Skin epidermis (tissue), 12 donors: ENCODE measurements around the gene PARD3B.

Source experiments
- H3K27ac ChIP-seq, 21 experiments: fragments of 200-600 bp; sonication (generic) in 11 of 21; one replicate each; pipeline ENCODE4 v1.5.0; 2020; ENCODE audit warnings: mild to moderate bottlenecking in 3 of 21, inconsistent platforms in 2 of 21, moderate library complexity in 2 of 21
- H3K4me3 ChIP-seq, 7 experiments: fragments of 200-600 bp; sonication (generic) in 2 of 7; one replicate each; pipeline ENCODE4 v1.5.0; 2020; ENCODE audit warnings: inconsistent platforms in 2 of 7, mild to moderate bottlenecking in 2 of 7, moderate library complexity in 1 of 7

The PARD3B gene

DNA sequence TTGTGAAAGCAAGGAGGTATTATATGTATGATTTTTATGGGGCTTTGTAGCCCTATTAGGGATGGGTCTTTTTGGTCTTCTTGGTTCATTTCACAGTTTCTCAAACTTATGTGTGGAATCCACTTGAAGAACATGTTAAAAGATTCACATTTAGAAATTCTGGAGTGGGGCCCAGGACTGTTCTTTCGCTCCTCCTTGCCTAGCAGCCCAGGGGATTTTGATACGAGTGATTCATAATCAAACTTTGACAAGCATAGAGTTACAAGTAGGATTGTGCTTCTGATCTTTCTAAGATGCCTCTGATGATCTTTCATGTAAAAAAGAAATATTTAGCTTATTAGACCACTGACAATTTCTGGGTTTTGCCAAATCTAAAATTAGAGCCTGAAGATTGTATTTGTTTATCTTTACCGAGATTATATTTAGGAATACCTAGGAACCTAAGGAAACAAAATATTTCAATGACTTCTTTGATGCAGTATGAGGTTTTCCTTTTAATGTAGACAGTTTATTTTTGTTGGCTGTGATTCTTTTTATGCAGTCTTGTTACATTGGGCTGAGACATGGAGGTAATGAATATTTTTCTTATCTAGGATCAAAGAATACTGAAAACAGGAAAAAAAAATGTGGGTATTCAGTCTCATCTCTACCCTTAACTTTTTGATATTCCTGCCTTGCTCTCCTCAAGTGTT, 324.0 kb downstream of the PARD3B start:
- Histone ChIP-seq H3K27ac (no peak overlapping the region), H3K4me3 (no peak overlapping the region)

DNA sequence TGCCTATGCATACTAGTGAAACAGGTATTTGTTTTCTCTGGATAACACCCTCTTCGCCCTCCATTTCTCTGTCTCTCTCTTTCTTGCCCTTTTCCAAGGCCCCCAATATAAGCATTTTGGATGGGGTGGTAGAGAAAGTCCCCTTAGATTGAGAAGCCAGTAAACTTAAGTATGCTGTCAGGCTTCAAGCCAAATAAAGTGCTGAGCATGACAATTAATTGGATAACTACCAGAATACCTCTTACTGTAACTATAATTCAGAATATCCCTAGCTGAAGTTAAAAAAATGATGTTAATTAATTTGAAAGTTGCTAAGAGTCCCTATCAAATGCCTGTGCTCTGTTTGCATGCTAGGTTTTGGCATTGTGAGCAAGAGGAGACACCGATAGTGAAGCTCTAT, 324.8 kb downstream of the PARD3B start:
- no peak overlapping the region for H3K27ac ChIP-seq

DNA sequence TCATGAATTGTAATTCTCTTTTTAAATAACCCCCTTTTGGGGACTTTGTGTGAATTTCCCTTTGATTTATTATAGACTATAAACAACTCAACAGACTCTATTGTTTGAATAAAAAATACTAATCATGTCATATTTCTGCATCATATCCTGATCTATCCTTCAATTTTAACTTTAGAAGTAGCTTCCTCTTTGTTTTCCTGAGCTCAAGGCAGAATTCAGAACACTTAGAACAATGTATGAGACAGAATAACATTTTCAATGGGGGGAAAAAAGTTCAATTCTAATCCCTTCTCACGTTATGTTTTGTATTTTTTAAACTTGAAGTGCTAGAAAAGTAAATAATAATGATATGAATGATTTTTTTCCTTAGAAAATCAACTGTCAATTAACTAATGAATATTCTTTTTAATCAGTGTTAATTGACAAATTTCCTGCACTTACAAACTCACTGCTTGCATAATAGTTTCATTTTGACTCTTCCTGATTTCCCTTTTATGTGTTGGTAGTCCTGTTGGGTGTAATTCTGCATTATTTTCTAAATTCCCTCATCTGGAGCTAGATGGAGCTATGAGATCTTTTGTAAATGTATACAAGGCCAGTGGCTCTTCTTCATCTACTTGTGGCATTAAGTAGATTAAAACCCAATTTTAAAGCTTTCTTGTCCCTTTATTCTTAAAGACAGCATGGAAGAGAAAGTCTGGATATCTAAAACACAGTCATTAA, 326.1 kb downstream of the PARD3B start:
- no peak overlapping the region for H3K27ac ChIP-seq
- no peak overlapping the region for H3K4me3 ChIP-seq

More for the DNA sequence above, 324.8 kb downstream of the PARD3B start:
- H3K4me3 ChIP-seq = no peak overlapping the region

DNA sequence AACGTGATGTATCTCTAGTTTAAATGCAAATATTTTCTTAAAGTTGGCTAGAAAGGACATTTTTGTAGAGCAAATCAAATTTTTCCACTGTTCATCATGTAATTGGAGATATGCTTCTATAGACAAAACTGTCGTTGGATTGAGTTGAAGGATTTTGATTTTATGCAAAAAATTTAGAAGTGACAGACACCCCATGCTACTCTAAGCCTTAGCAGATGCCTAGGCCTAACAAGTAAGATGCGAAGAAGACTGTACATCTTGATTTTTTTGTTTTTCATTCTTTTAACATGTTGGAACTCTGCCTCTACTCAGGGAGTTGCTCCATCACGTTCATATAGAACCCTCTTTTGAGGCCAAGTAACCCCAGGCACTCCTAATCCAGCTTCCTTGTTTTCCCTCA, 331.0 kb downstream of the PARD3B start:
- no peak overlapping the region for H3K4me3 ChIP-seq
- no peak overlapping the region for H3K27ac ChIP-seq

DNA sequence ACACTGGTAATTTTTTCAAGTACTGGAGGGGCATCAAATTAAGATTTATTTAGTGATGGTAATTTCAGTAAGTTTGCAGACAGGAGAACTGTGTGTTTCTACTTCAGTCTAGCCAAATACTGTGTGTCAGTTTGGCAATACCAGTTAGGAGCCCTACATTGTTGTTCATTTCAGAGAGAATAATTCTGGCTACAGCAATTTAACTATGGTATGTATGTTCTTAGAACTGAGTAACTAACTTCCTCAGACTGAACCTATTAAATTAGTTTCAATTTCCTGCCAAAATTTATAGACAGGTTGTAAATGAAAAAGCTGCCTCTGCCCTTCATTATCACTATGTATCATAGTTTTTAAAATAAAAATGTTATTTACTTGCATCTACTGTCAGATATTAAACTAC, 332.4 kb downstream of the PARD3B start:
- Histone ChIP-seq H3K27ac (no peak overlapping the region), H3K4me3 (no peak overlapping the region)

DNA sequence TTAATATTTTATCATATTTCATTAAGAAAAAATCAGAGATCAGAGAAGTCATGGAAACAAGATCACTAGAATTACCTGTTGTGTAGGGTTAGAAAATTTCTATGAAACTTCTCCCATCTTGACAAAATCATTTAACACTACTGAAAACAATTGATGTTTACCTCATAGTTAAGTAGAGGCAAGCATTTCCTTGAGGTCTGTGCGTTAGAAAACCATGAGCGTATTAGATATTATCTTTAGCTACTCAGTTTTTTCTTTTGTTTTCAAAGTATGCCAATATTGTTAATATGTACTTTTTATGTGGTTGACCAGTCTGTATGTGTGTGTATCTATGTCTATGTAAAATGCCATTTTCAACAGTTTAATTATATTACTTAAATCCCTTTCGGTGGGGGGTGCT, 335.7 kb downstream of the PARD3B start:
- no peak overlapping the region for H3K27ac ChIP-seq
- H3K4me3 ChIP-seq = no peak overlapping the region

DNA sequence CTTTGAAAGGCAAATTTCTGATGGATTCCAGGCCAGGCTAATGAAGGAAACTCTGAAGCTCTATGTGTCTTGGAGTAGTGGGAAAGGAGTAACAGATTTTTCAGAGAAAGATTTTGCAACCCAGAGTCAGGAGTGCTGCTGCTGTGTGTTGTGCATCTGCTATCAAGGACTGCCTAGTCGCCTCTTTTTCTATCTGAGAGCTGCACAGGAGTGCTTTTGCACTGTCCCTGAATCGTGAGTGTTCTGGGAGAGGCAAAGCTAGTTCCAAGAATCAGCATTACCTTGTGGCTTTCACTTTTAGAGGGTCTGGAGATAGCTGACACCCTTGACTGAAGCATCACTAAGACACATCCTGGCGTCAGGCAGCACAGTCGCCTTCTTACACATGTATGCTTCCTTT, 336.4 kb downstream of the PARD3B start:
- Histone ChIP-seq H3K4me3 (no peak overlapping the region), H3K27ac (peak overlapping the region in 1 of 21 experiments; percentile 68)

DNA sequence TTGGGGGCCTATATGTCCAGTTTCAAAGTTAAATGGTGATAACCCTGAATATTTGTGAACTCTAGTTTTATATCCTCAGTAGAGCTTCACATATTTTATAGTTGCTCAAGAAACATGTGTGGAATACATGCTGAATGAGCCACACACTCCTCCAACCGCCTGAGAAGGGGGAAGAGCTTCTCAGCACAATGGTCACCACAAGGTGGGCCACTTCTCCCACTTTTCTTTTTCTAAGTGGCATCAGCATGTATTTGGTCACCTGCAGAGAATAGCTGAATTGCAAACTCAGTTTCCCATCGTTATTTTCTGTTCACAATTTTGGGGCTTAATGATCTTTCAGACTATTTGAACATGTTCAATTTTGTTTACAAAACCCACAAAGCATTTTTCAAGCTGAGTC, 340.5 kb downstream of the PARD3B start:
- Histone ChIP-seq H3K4me3 (no peak overlapping the region), H3K27ac (no peak overlapping the region)

DNA sequence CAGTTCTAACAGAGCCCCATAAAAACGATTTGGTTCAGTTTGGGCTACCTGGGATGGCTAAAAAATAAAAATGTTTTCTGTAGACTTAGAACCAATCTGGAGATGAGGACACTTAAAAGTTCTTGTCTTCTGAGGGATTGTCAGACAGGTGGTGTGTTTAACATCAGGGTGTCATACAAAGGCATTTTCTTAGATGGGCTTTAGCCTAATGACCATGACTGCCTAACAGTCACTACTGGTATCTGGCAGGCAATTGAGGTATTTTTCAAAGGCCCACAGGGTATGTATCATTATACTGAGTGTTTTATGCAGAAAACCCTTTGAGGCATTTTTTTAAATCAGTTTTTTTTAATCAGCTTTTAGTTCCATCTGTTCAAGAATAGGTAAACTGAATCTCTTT, 341.4 kb downstream of the PARD3B start:
- Histone ChIP-seq H3K4me3 (no peak overlapping the region), H3K27ac (no peak overlapping the region)

DNA sequence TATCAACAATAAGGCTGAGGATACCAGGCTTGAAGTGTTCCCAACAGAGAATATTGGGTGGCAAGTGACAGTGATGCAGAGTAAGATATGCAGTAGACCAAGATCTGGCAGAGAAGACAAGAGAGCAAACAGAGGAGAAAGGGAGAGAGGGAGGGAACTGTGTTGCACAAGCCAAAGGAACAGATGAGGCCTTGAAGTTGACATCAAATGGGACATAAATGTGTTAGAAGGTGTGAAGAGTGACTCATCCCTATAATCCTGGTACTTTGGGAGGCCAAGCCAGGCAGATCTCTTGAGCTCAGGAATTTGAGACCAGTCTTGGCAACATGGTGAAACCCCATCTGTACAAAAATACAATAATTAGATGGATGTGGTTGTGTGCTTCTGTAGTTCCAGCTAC, 342.9 kb downstream of the PARD3B start:
- Histone ChIP-seq H3K27ac (no peak overlapping the region), H3K4me3 (no peak overlapping the region)

DNA sequence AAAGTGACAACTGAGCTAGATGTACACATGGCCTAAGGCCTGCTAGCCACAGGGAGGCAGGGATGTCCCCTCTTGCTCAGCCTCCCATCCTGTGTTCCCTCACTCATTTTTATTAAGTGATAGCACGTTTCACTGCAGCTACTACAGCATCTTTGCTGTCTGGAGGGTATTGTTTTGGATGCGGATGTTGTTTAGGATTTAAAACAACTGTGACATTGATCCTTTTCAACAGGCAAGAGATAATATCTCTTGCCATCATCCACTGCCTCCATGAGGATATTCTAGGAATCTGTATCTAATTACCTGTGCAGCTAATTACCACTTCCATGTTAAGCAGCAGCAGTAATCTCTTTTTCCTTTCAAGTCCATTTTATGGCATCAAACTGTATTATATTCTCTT, 345.4 kb downstream of the PARD3B start:
- Histone ChIP-seq H3K27ac (no peak overlapping the region), H3K4me3 (no peak overlapping the region)

DNA sequence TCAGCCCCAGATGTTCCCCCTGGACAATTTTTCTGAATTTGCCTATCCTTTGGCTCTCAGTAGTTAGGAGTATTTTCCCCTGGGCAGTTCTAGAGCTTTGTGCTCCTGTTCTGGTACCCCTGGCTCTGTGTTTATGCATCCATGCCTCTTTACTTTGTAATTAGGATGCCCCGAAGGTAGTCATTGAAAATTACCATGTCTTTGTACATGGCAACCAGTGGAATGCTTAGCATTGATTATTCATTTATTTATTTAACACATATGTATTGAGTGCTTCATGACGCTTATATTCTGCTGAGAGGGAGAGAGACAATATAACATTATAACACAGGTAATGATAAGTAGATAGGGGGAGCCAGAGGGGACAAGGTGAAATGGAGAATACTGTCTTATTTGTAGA, 346.5 kb downstream of the PARD3B start:
- Histone ChIP-seq H3K4me3 (no peak overlapping the region), H3K27ac (no peak overlapping the region)

DNA sequence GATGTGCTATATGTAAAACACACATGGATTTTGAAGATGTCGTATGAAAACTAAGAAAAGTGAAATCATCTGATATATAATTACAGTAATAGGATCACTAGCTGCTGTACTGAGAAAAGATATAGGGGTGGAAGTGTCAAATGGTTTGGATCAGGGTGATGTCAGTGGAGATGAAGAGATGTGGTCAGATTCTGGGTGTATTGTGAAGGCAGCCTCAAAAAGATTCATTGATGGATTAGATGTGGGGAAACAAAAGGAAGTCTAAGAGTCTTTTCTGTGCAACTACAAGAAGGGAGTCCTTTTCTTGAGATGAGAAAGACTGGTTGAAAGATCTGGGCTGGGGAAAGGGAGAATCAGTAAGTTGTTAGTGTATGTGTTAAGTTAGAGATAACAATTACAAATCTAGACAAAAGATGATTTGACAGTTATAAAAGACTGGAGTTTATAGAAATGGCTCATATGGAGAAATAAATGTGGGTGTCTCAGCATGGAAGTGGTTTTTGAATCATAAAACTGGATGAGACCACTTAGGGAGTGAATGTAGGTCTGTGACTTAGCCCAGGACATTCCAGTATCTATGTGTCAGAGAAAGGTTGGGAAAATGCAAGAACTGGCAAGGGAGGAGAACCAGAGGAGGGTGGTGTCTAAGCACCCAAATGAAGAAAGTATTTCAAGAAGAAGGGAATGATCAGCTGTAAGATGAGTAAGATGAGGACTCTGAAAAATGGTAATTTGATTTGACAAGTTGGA, 347.4 kb downstream of the PARD3B start:
- Histone ChIP-seq H3K27ac (no peak overlapping the region), H3K4me3 (no peak overlapping the region)

DNA sequence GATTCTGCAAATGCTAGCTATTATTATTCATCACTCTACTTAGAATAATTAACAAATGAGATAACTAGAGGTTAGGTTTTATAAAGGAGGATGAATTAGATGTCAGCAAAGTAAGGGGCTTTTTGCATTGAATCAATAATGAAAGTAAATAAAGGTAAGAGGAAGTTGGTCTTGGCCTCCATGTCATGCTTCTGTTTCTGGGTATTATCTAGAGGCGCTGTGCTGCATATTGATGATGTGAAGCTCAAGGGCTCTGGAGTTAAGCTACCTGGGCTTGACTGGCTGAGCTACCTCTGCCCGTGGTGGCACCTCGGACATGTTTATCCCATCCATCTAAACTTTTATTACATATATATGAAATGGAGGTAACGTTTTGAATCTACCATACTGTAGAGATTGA, 350.9 kb downstream of the PARD3B start:
- Histone ChIP-seq H3K27ac (no peak overlapping the region), H3K4me3 (no peak overlapping the region)

DNA sequence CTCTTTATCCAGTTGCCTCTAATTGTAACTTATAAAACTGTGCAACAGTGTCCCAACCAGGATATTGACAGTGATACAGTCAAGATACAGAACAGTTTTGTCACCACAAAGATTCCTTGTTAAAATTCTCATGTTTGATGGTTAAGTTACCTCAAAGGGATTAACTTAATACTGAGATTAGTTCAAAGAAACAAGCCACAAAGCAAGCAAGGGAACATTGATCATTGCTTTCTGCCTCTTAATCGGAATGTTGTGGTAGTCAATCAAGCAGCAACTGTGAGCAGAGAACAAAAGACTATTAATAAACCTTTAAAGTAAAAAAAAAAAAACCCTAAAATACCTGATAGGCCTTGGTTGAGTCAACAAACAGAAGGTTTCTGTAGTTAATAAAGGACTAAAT, 352.3 kb downstream of the PARD3B start:
- no peak overlapping the region for H3K4me3 ChIP-seq
- H3K27ac ChIP-seq = no peak overlapping the region

DNA sequence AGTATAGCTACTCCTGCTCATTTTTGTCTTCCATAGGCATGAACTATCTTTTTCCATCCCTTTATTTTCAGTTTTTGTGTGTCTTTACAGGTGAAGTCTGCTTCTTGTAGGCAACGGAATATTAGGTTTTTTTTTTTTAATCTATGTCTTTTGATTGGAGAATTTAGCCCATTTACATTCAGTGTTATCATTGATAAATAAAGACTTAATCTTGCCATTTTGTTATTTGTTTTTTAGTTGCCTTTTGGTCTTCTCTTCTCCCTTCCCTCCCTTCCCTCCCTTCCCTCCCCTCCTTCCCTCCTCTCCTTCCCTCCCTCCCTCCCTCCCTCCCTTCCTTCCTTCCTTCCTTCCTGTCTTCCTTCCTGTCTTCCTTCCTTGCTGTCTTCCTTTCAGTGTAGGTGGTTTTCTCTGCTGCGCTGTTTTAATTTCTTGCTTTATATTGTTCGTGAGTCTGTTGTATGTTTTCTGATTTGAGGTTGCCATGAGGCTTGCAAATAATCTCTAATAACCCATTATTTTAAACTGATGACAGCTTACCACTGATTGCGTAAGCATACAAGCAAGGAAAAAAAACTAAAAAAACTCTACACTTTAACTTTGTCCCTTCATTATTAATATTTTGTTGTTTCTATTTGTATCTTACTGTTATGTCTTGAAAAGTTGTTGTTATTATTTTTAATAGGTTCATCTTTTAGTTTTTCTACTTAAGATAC, 353.8 kb downstream of the PARD3B start:
- no peak overlapping the region for H3K27ac ChIP-seq
- H3K4me3 ChIP-seq = no peak overlapping the region

DNA sequence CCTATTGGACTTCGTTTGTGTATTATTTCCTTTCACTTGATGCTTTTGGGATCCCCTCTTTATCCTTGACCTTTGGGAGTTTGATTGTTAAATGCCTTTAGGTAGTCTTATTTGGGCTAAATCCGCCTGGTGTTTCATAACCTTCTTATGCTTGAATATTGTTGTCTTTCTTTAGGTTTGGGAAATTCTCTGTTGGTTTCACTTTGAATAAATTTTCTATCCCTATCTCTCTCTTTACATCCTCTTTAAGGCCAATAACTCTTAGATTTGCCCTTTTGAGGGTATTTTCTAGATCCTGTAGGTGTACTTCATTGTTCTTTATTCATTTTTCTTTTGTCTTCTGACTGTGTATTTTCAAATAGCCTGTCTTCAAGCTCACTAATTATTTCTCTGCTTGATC, 354.7 kb downstream of the PARD3B start:
- Histone ChIP-seq H3K27ac (no peak overlapping the region), H3K4me3 (no peak overlapping the region)

DNA sequence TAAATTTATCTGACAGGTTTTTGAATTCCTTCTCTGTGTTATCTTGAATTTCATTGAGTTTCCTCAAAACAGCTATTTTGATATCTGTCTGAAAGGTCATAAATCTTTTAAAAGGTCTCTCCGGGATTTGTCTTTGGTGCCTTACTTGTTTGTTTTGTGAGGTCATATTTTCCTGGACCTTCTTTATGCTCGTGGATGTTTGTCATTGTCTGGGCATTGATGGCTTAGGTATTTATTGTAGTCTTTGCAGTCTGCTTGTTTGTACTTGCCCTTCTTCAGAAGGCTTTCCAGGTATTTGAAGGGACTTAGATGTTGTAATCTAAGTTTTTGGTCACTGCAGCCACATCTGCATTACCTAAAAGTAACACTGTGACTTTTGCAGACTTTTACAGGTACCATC, 355.2 kb downstream of the PARD3B start:
- Histone ChIP-seq H3K4me3 (no peak overlapping the region), H3K27ac (no peak overlapping the region)

DNA sequence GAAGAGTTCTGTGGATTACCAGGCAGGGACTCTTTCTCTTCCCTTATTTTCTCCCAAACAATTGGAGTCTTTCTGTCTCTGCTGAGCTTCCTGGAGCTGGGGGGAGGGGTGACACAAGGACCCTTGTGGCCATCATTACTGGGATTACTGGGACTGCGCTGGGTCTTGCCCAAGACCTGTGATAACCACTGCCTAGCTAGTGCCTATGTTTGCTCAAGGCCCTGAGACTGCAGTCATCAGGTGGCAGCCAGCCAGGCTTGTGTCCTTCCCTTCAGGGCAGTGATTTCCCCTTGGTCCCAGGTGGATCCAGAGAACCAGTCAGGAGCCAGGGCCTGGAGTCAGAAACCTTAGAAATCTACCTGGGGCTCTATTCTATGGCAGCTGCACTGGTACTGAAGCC, 355.6 kb downstream of the PARD3B start:
- Histone ChIP-seq H3K4me3 (no peak overlapping the region), H3K27ac (no peak overlapping the region)

DNA sequence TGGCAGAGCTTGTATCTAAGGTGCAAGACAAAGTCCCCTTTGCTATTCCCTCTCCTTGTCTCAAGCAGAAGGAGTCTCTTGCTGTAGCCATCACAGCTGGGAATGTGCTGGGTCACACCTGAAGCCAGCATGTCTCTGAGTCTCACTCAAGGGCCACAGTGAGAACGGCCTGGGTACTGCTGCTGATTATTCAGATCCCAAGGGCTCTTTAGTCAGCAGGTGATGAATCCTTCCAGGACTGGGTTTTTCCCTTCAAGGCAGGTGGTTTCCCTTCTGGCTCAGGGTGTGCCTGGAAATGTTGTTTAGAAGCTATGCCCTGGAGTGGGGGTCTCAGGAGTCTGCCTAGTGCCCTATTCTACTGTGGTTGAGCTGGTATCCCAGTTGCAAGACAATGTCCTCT, 356.3 kb downstream of the PARD3B start:
- Histone ChIP-seq H3K27ac (no peak overlapping the region), H3K4me3 (no peak overlapping the region)
